CD8-positive, alpha-beta memory T cell (primary cell): ENCODE results near the gene USP1. TPM values are rescaled to one million over a fixed set of nuclear protein-coding genes. Genes with fewer than 3 reads are reported as not detected.

Experiments used
- CTCF ChIA-PET: fragments of 350-600 bp; sonication (Branson Sonifier 250); formaldehyde crosslinking; loops from one replicate; lab custom pipeline; 2021; ENCODE audit warnings: antibody characterized with exemption; lab: Charles Lee
- POLR2A ChIA-PET: fragments of 350-600 bp; sonication (Branson Sonifier 250); formaldehyde crosslinking; loops from one replicate; lab custom pipeline; 2021; ENCODE audit warnings: antibody characterized with exemption; lab: Charles Lee
- DNase-seq, 5 donors: peaks; one replicate each; pipeline versions ENCODE4 v3.0.0 to v3.0.0-alpha.2; 2020 to 2022; ENCODE audit warnings: mixed read lengths in 1 of 5
- H3K27ac ChIP-seq: one replicate; pipeline ENCODE4 v1.7.0; 2013; ENCODE audit warnings: low read depth, mild to moderate bottlenecking, low read length, moderate library complexity
- H3K27me3 ChIP-seq: 2 replicates; pipeline ENCODE4 v1.7.0; 2013; ENCODE audit warnings: low read length, mild to moderate bottlenecking; ENCODE audit not compliant: insufficient read depth, poor library complexity, severe bottlenecking
- H3K36me3 ChIP-seq: 2 replicates; pipeline ENCODE4 v1.7.0; 2013; ENCODE audit warnings: mild to moderate bottlenecking, low read length, moderate library complexity; ENCODE audit not compliant: insufficient read depth
- H3K4me1 ChIP-seq: 2 replicates; pipeline ENCODE4 v1.7.0; 2013; ENCODE audit warnings: mild to moderate bottlenecking, low read length, moderate library complexity; ENCODE audit not compliant: insufficient read depth
- H3K4me3 ChIP-seq: 2 replicates; pipeline ENCODE4 v1.7.0; 2013; ENCODE audit warnings: mild to moderate bottlenecking, low read length
- H3K9me3 ChIP-seq: 2 replicates; pipeline ENCODE4 v1.7.0; 2013; ENCODE audit warnings: mild to moderate bottlenecking, low read length
- H3K27ac Mint-ChIP-seq, 8 donors: one replicate each; pipeline ENCODE4 v1.8.0; 2020 to 2021; ENCODE audit warnings: mixed read lengths in 8 of 8, mild to moderate bottlenecking in 6 of 8, inconsistent platforms in 3 of 8, moderate library complexity in 3 of 8
- H3K27me3 Mint-ChIP-seq, 2 donors: one replicate each; pipeline ENCODE4 v1.8.0; 2020 to 2021; ENCODE audit warnings: mixed read lengths in 2 of 2, mild to moderate bottlenecking in 1 of 2, moderate library complexity in 1 of 2
- H3K36me3 Mint-ChIP-seq, 3 donors: one replicate each; pipeline ENCODE4 v1.8.0; 2020 to 2021; ENCODE audit warnings: mixed read lengths in 3 of 3, inconsistent platforms in 1 of 3, mild to moderate bottlenecking in 1 of 3
- H3K4me1 Mint-ChIP-seq, 3 donors: one replicate each; pipeline ENCODE4 v1.8.0; 2020 to 2021; ENCODE audit warnings: mixed read lengths in 3 of 3, inconsistent platforms in 1 of 3, mild to moderate bottlenecking in 1 of 3
- H3K4me3 Mint-ChIP-seq, 7 donors: one replicate each; pipeline ENCODE4 v1.8.0; 2020 to 2021; ENCODE audit warnings: mixed read lengths in 7 of 7, mild to moderate bottlenecking in 6 of 7, moderate library complexity in 4 of 7, inconsistent platforms in 2 of 7
- H3K9me3 Mint-ChIP-seq, 5 donors: one replicate each; pipeline ENCODE4 v1.8.0; 2020 to 2022; ENCODE audit warnings: mixed read lengths in 5 of 5, mild to moderate bottlenecking in 3 of 5, moderate library complexity in 2 of 5, inconsistent platforms in 1 of 5
- polyA plus RNA-seq: library from polyadenylated mRNA; unstranded; fragments of 300-500 nt; fragmentation: Illumina TruSeq; gene quantifications from one replicate; pipeline ENCODE4 v1.2.3, GENCODE V29; 2021
- total RNA-seq, 2 experiments: library from RNA; stranded (reverse); gene quantifications; one replicate each; pipeline ENCODE4 v1.2.3, GENCODE V29; 2021

The USP1 gene
- total and polyA plus RNA-seq, 3 experiments from 2014 or later: 28.2 to 106 (median 102) TPM

DNA sequence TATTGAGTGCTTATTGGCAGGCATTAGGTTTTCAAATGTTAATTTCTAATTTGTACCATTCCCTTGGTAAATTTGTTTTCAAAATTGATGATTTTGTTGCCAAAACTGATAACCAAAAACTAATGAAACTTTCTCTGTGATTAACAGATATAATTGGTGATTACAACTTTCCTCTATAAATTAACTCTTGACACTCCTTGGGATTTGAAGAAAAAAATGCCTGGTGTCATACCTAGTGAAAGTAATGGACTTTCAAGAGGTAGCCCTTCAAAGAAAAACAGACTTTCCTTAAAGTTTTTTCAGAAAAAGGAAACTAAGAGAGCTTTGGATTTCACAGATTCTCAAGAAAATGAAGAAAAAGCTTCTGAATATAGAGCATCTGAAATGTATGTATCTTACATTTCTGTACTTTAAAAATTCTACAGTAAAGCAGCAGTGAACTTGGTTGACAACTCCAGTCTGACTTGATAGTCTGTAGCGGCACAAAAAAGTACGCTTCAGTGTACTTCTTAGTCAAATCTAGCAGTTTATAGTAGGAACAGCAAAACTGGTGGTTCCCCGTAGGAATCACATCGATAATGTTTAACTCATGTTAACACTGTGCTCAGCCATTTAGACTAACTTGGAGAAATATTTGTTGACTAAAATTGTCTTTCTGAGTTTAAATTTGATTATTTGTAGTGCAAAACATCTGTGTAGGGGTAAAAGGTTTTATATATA lies 3.0 kb downstream of the USP1 start:
- Histone ChIP-seq H3K27ac (peak overlapping the region; percentile 7), H3K36me3 (peaks cover 26% of the 10 kb centered on the region), H3K9me3 (no peaks in the 10 kb centered on the region), H3K27me3 (no peaks in the 10 kb centered on the region), H3K4me3 (peak overlapping the region; percentile 23), H3K4me1 (peaks cover 33% of the 10 kb centered on the region)
- peak overlapping the region; percentile 87 to 99 (median 97) for H3K4me3 Mint-ChIP-seq
- CTCF ChIA-PET: no interaction called here
- POLR2A ChIA-PET: no interaction called here
- DNase-seq: no peak
- H3K27ac Mint-ChIP-seq: peak overlapping the region in 5 of 8 donors; percentile 44 to 88 (median 70)
- peaks cover 0 to 57% (median 12%) of the 10 kb centered on the region in 3 donors for H3K36me3 Mint-ChIP-seq
- H3K4me1 Mint-ChIP-seq: peaks cover 42 to 62% (median 61%) of the 10 kb centered on the region in 3 donors
- peaks cover 0 to 5% (median 0%) of the 10 kb centered on the region in 5 donors for H3K9me3 Mint-ChIP-seq
- peaks cover 0 to 3% of the 10 kb centered on the region in 2 donors for H3K27me3 Mint-ChIP-seq

- Histone ChIP-seq H3K9me3 (no peaks in the 10 kb centered on the region), H3K27ac (no peak overlapping the region), H3K27me3 (no peaks in the 10 kb centered on the region), H3K4me3 (no peak overlapping the region), H3K36me3 (peaks cover 52% of the 10 kb centered on the region), H3K4me1 (peaks cover 10% of the 10 kb centered on the region)
- no peaks in the 10 kb centered on the region for H3K9me3 Mint-ChIP-seq
- H3K36me3 Mint-ChIP-seq: peaks cover 0 to 84% (median 18%) of the 10 kb centered on the region in 3 donors
- CTCF ChIA-PET: no interaction called here
- H3K4me3 Mint-ChIP-seq: no peak overlapping the region
- H3K27ac Mint-ChIP-seq: peak overlapping the region in 1 of 8 donors; percentile 47
- no peak for DNase-seq
- H3K4me1 Mint-ChIP-seq: peaks cover 27 to 61% (median 44%) of the 10 kb centered on the region in 3 donors
- no peaks in the 10 kb centered on the region for H3K27me3 Mint-ChIP-seq
- POLR2A ChIA-PET: no interaction called here
Observed at GRCh38 chr1:62444701-62445100, 7.9 kb downstream of the USP1 start.

DNA sequence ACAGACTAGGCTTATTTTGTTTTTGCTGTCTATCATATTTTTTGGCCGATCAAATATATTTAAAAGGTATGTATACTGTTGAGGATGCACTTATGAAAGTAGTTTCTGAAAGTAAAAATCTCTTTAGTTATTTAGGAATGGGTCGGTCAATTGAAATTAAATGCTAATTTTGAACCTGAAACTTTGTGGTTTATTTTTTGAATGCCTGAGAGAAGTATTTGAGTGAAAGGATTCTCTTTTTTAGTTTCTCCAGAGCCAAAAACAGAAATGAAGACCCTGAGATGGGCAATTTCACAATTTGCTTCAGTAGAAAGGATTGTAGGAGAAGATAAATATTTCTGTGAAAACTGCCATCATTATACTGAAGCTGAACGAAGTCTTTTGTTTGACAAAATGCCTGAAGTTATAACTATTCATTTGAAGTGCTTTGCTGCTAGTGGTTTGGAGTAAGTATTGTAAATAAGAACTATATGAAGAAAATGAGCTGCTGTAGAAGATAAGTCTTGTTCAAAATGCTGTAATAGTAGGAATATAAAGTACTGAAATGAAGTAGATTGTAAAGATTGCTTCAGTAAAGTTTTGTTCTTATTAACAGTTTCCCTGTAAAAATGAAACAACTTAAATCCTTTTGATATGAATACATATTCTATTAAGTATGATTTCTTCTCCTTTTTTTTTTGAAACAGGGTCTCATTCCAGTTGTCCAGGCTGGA lies 11.5 kb downstream of the USP1 start:
- DNase-seq: no peak
- ChIA-PET POLR2A (no interaction called here), CTCF (no interaction called here)
- H3K36me3 ChIP-seq: peaks cover 47% of the 10 kb centered on the region
- no peak overlapping the region for H3K4me3 ChIP-seq
- peaks cover 0 to 81% (median 8%) of the 10 kb centered on the region in 3 donors for H3K36me3 Mint-ChIP-seq
- H3K9me3 ChIP-seq: no peaks in the 10 kb centered on the region
- no peaks in the 10 kb centered on the region for H3K9me3 Mint-ChIP-seq
- H3K4me1 Mint-ChIP-seq: peaks cover 19 to 47% (median 31%) of the 10 kb centered on the region in 3 donors
- H3K4me3 Mint-ChIP-seq: no peak overlapping the region
- H3K4me1 ChIP-seq: peaks cover 7% of the 10 kb centered on the region
- H3K27ac Mint-ChIP-seq: peak overlapping the region in 2 of 8 donors; percentile 17 to 71
- no peak overlapping the region for H3K27ac ChIP-seq
- no peaks in the 10 kb centered on the region for H3K27me3 ChIP-seq
- H3K27me3 Mint-ChIP-seq: no peaks in the 10 kb centered on the region

DNA sequence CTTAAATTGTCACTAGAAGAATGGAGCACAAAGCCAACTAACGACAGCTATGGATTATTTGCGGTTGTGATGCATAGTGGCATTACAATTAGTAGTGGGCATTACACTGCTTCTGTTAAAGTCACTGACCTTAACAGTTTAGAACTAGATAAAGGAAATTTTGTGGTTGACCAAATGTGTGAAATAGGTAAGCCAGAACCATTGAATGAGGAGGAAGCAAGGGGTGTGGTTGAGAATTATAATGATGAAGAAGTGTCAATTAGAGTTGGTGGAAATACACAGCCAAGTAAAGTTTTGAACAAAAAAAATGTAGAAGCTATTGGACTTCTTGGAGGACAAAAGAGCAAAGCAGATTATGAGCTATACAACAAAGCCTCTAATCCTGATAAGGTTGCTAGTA lies 13.5 kb downstream of the USP1 start:
- Mint-ChIP-seq H3K4me1 (peaks cover 16 to 37% (median 26%) of the 10 kb centered on the region in 3 donors), H3K27ac (peak overlapping the region; percentile 1 to 89 (median 42)), H3K4me3 (peak overlapping the region in 6 of 7 donors; percentile 6 to 64 (median 24)), H3K9me3 (no peaks in the 10 kb centered on the region), H3K27me3 (no peaks in the 10 kb centered on the region), H3K36me3 (peaks cover 0 to 78% (median 5%) of the 10 kb centered on the region in 3 donors)
- Histone ChIP-seq H3K27ac (no peak overlapping the region), H3K9me3 (no peaks in the 10 kb centered on the region), H3K36me3 (peaks cover 32% of the 10 kb centered on the region), H3K4me1 (peaks cover 7% of the 10 kb centered on the region), H3K4me3 (no peak overlapping the region), H3K27me3 (no peaks in the 10 kb centered on the region)
- peak in 1 of 5 donors; percentile 7 for DNase-seq
- ChIA-PET CTCF (interaction anchor here (1.2 kb wide), 1 partner anchor 15 kb away, joined by 4 read pairs; no protein-coding TSS in a partner anchor), POLR2A (no interaction called here)

DNA sequence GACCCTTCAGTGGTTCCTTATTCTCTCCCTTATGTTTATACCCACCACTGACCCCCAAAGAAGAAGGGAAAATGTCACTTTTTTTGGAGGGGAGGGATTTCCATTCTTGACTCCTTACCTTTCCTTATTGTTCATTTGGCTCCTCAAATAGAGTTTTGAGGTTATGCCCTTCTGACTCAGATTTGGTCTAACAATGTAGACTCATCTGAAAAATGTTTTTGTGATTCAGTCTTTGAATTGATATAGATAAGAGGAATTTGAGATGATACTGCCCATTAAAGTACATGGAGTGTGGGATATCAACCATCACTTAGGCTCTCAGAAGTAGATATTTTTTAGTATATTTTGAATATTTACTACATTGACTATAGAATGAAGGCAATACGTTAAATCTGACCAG lies 16.1 kb downstream of the USP1 start:
- Mint-ChIP-seq H3K27me3 (no peaks in the 10 kb centered on the region), H3K4me3 (no peak overlapping the region), H3K4me1 (peaks cover 16 to 26% (median 25%) of the 10 kb centered on the region in 3 donors), H3K9me3 (no peaks in the 10 kb centered on the region), H3K27ac (no peak overlapping the region), H3K36me3 (peaks cover 0 to 65% (median 0%) of the 10 kb centered on the region in 3 donors)
- Histone ChIP-seq H3K4me1 (peaks cover 7% of the 10 kb centered on the region), H3K36me3 (peaks cover 25% of the 10 kb centered on the region), H3K9me3 (no peaks in the 10 kb centered on the region), H3K27ac (no peak overlapping the region), H3K27me3 (no peaks in the 10 kb centered on the region), H3K4me3 (no peak overlapping the region)
- CTCF ChIA-PET: no interaction called here
- DNase-seq: no peak
- POLR2A ChIA-PET: no interaction called here

GRCh38 chr1:62457955-62458354 lies 21.1 kb downstream of the USP1 start:
- ChIA-PET CTCF (interaction anchor here (0.6 kb wide), 1 partner anchor 323 kb away, joined by 5 read pairs; no protein-coding TSS in a partner anchor), POLR2A (no interaction called here)
- Mint-ChIP-seq H3K4me1 (no peaks in the 10 kb centered on the region), H3K4me3 (no peak overlapping the region), H3K36me3 (peaks cover 0 to 26% (median 0%) of the 10 kb centered on the region in 3 donors), H3K27ac (peak overlapping the region in 1 of 8 donors; percentile 32), H3K27me3 (no peaks in the 10 kb centered on the region), H3K9me3 (no peaks in the 10 kb centered on the region)
- H3K27ac ChIP-seq: no peak overlapping the region
- H3K27me3 ChIP-seq: no peaks in the 10 kb centered on the region
- no peaks in the 10 kb centered on the region for H3K9me3 ChIP-seq
- no peak for DNase-seq
- H3K4me1 ChIP-seq: no peaks in the 10 kb centered on the region
- H3K4me3 ChIP-seq: no peak overlapping the region
- no peaks in the 10 kb centered on the region for H3K36me3 ChIP-seq

- H3K4me3 Mint-ChIP-seq: no peak overlapping the region
- H3K4me1 Mint-ChIP-seq: no peaks in the 10 kb centered on the region
- Histone ChIP-seq H3K9me3 (no peaks in the 10 kb centered on the region), H3K4me1 (no peaks in the 10 kb centered on the region), H3K4me3 (no peak overlapping the region), H3K27ac (no peak overlapping the region), H3K27me3 (no peaks in the 10 kb centered on the region), H3K36me3 (no peaks in the 10 kb centered on the region)
- no peak overlapping the region for H3K27ac Mint-ChIP-seq
- no peaks in the 10 kb centered on the region for H3K27me3 Mint-ChIP-seq
- ChIA-PET CTCF (no interaction called here), POLR2A (no interaction called here)
- H3K9me3 Mint-ChIP-seq: no peaks in the 10 kb centered on the region
- DNase-seq: no peak
- peaks cover 0 to 13% (median 12%) of the 10 kb centered on the region in 3 donors for H3K36me3 Mint-ChIP-seq
Observed at GRCh38 chr1:62462370-62462769, 25.5 kb downstream of the USP1 start.

- DNase-seq: no peak
- Mint-ChIP-seq H3K36me3 (peaks cover 13 to 47% (median 35%) of the 10 kb centered on the region in 3 donors), H3K4me3 (no peak overlapping the region), H3K27ac (no peak overlapping the region), H3K4me1 (no peaks in the 10 kb centered on the region), H3K27me3 (no peaks in the 10 kb centered on the region), H3K9me3 (peaks cover 0 to 7% (median 0%) of the 10 kb centered on the region in 5 donors)
- H3K4me3 ChIP-seq: no peak overlapping the region
- no peaks in the 10 kb centered on the region for H3K36me3 ChIP-seq
- POLR2A ChIA-PET: no interaction called here
- H3K27ac ChIP-seq: no peak overlapping the region
- H3K27me3 ChIP-seq: no peaks in the 10 kb centered on the region
- CTCF ChIA-PET: no interaction called here
- H3K9me3 ChIP-seq: no peaks in the 10 kb centered on the region
- no peaks in the 10 kb centered on the region for H3K4me1 ChIP-seq
Observed at GRCh38 chr1:62467092-62467491, 30.2 kb downstream of the USP1 start.
